Peyer's patch (tissue), 4 donors: ENCODE measurements around the gene CCDC63. TPM values are rescaled to one million over a fixed set of nuclear protein-coding genes. Genes with fewer than 3 reads are reported as not detected.
"Not testable (repeated sequence)": the region's sequence is repeated elsewhere in the genome, so short reads cannot be mapped to it uniquely, and the experiment has no call there.

Experiments used
- DNase-seq, 3 donors: peaks; one replicate each; pipeline ENCODE4 v3.0.0-alpha.2; 2017 to 2019
- H3K27ac ChIP-seq, 4 donors: fragments of 200-600 bp; sonication (generic); one replicate each; pipeline ENCODE4 v1.5.1; 2016 to 2019
- H3K27me3 ChIP-seq, 2 donors: fragments of 200-600 bp; sonication (generic); one replicate each; pipeline ENCODE4 v1.5.1; 2019
- H3K36me3 ChIP-seq, 3 donors: fragments of 200-600 bp; sonication (generic); one replicate each; pipeline ENCODE4 v1.5.1; 2016 to 2019
- H3K4me1 ChIP-seq, 4 donors: fragments of 200-600 bp; sonication (generic); one replicate each; pipeline ENCODE4 v1.5.1; 2016 to 2019
- H3K4me3 ChIP-seq, 4 donors: fragments of 200-600 bp; sonication (generic); 1 replicate in 3 of 4; 2 replicates in 1 of 4; pipeline ENCODE4 v1.5.1; 2016 to 2019; ENCODE audit warnings: mild to moderate bottlenecking in 1 of 4
- H3K9me3 ChIP-seq, 4 donors: fragments of 200-600 bp; sonication (generic); one replicate each; pipeline ENCODE4 v1.5.1; 2016 to 2019; ENCODE audit warnings: mild to moderate bottlenecking in 1 of 4
- CTCF ChIP-seq, 6 experiments: fragments of 450-650 bp in 4 of 6; fragments of 200-600 bp in 2 of 6; sonication (generic) in 1 of 6; IDR thresholded peaks; one replicate each; pipeline ENCODE4 v1.5.1; 2017 to 2019; ENCODE audit warnings: antibody characterized with exemption in 6 of 6, mild to moderate bottlenecking in 3 of 6, moderate library complexity in 1 of 6
- POLR2A ChIP-seq, 2 donors: fragments of 450-650 bp; IDR thresholded peaks; one replicate each; pipeline ENCODE4 v1.5.1; 2017; ENCODE audit warnings: antibody characterized with exemption in 2 of 2, mild to moderate bottlenecking in 2 of 2, moderate library complexity in 2 of 2
- total RNA-seq, 4 donors: library from RNA; depleted of rRNA; stranded (reverse); fragments of >200 nt; gene quantifications; one replicate each; pipeline ENCODE4 v1.1.0, GENCODE V29; 2016

CCDC63 gene
- total RNA-seq, 4 donors from 2014 or later, result not detected

GRCh38 chr12:110941391-110941790 is 94.6 kb downstream of the CCDC63 start:
- no peak overlapping the region for H3K27ac ChIP-seq
- no peak for TF ChIP-seq POLR2A (IDR thresholded peaks at IDR 0.05)
- TF ChIP-seq CTCF (IDR thresholded peaks at IDR 0.05), result no peak
- no peaks in the 10 kb centered on the region for H3K4me1 ChIP-seq
- H3K9me3 ChIP-seq, result peaks cover 0 to 5% (median 2%) of the 10 kb centered on the region in 4 donors
- no peaks in the 10 kb centered on the region for H3K27me3 ChIP-seq
- H3K4me3 ChIP-seq, result no peak overlapping the region
- DNase-seq, result no peak
- no peaks in the 10 kb centered on the region for H3K36me3 ChIP-seq

GRCh38 chr12:110943373-110943772 is 96.6 kb downstream of the CCDC63 start:
- Histone ChIP-seq H3K4me1 (no peaks in the 10 kb centered on the region), H3K36me3 (no peaks in the 10 kb centered on the region), H3K27me3 (no peaks in the 10 kb centered on the region), H3K4me3 (no peak overlapping the region), H3K27ac (no peak overlapping the region), H3K9me3 (peaks cover 0 to 7% (median 3%) of the 10 kb centered on the region in 4 donors)
- DNase-seq, result no peak
- TF ChIP-seq CTCF (IDR thresholded peaks at IDR 0.05) (no peak), POLR2A (IDR thresholded peaks at IDR 0.05) (no peak)

- Histone ChIP-seq H3K4me3 (no peak overlapping the region), H3K9me3 (peaks cover 0 to 7% (median 3%) of the 10 kb centered on the region in 4 donors), H3K4me1 (no peaks in the 10 kb centered on the region), H3K27me3 (no peaks in the 10 kb centered on the region), H3K27ac (no peak overlapping the region), H3K36me3 (no peaks in the 10 kb centered on the region)
- no peak for DNase-seq
- TF ChIP-seq POLR2A (IDR thresholded peaks at IDR 0.05), result no peak
- no peak for TF ChIP-seq CTCF (IDR thresholded peaks at IDR 0.05)
Observed at GRCh38 chr12:110948041-110948440, 101.3 kb downstream of the CCDC63 start.

GRCh38 chr12:110950466-110950865 is 103.7 kb downstream of the CCDC63 start:
- H3K4me3 ChIP-seq, H3K4me1 ChIP-seq, H3K9me3 ChIP-seq, H3K27ac ChIP-seq, H3K27me3 ChIP-seq, DNase-seq, H3K36me3 ChIP-seq: not testable (repeated sequence)

GRCh38 chr12:110950867-110951266 is 104.1 kb downstream of the CCDC63 start:
- not testable (repeated sequence) for H3K4me3 ChIP-seq, H3K9me3 ChIP-seq, H3K27ac ChIP-seq, H3K27me3 ChIP-seq, DNase-seq, H3K4me1 ChIP-seq, H3K36me3 ChIP-seq

Other genes with a start within 250 kb of the CCDC63 start
- 10 to 100 TPM in 2 of 4 donors, 1 to 10 TPM in 2; 9.1 to 53.6 (median 9.7) TPM for gene TCTN1, start 232.9 kb upstream of the CCDC63 start, total RNA-seq
- gene HVCN1, start 157.9 kb upstream of the CCDC63 start, total RNA-seq, result 10 to 100 TPM in 1 of 4 donors, 1 to 10 TPM in 3; 2.6 to 16.5 (median 4.7) TPM
- gene PPP1CC, start 104.1 kb upstream of the CCDC63 start, total RNA-seq, result 100 to 1,000 TPM; 174 to 361 (median 217) TPM
- not detected for gene MYL2, start 73.6 kb downstream of the CCDC63 start, total RNA-seq
- under 1 TPM in 1 of 4 donors, not detected in 3; 0.28 TPM for gene CUX2, start 187.2 kb downstream of the CCDC63 start, total RNA-seq